SK-N-SH treated with all-trans-retinoic acid at 6 μM for 48 hours (cell line): ENCODE measurements around the gene INCENP.

ENCODE experiments used
- ATAC-seq: fragments of 200-7000 bp; cut with Tn5 transposase; 3 replicates; pipeline ENCODE4 v1.9.1; 2020; ENCODE audit warnings: mild to moderate bottlenecking, moderate library complexity
- ARNTL ChIP-seq: fragments of 450-650 bp; formaldehyde crosslinking; IDR thresholded peaks from 2 replicates; pipeline ENCODE4 v1.5.0; 2020; ENCODE audit warnings: low read depth, mild to moderate bottlenecking, moderate library complexity, borderline replicate concordance
- BACH2 ChIP-seq: fragments of 250-450 bp; sonication (Bioruptor Pico); IDR thresholded peaks from 2 replicates; pipeline ENCODE4 v1.9.0; 2021; ENCODE audit warnings: mild to moderate bottlenecking, borderline replicate concordance
- CSDC2 ChIP-seq: fragments of 250-450 bp; sonication (Bioruptor Pico); IDR thresholded peaks from 2 replicates; pipeline ENCODE4 v1.5.0; 2020; ENCODE audit warnings: mild to moderate bottlenecking, moderate library complexity
- ESRRG ChIP-seq: fragments of 250-450 bp; sonication (Bioruptor Pico); IDR thresholded peaks from 2 replicates; pipeline ENCODE4 v1.6.1; 2021; ENCODE audit warnings: mild to moderate bottlenecking
- GLIS3 ChIP-seq: fragments of 250-450 bp; sonication (Bioruptor Pico); IDR thresholded peaks from 2 replicates; pipeline ENCODE4 v1.5.0; 2020; ENCODE audit warnings: mild to moderate bottlenecking, moderate library complexity
- ISL1 ChIP-seq: fragments of 250-450 bp; sonication (Bioruptor Pico); IDR thresholded peaks from 2 replicates; pipeline ENCODE4 v2.1.2; 2022; ENCODE audit warnings: mild to moderate bottlenecking, moderate library complexity
- OSR1 ChIP-seq: fragments of 250-450 bp; sonication (Bioruptor Pico); IDR thresholded peaks from 2 replicates; pipeline ENCODE4 v1.8.0; 2022; ENCODE audit warnings: moderate library complexity, mild to moderate bottlenecking, inconsistent platforms
- PPARA ChIP-seq: fragments of 250-450 bp; sonication (Bioruptor Pico); IDR thresholded peaks from 2 replicates; pipeline ENCODE4 v1.5.0; 2020; ENCODE audit warnings: mild to moderate bottlenecking, borderline replicate concordance
- RARB ChIP-seq: fragments of 250-450 bp; sonication (Bioruptor Pico); IDR thresholded peaks from 2 replicates; pipeline ENCODE4 v1.8.0; 2021; ENCODE audit warnings: mild to moderate bottlenecking, moderate library complexity
- SNAI2 ChIP-seq: fragments of 250-450 bp; sonication (Bioruptor Pico); IDR thresholded peaks from 2 replicates; pipeline ENCODE4 v1.5.0; 2020; ENCODE audit warnings: mild to moderate bottlenecking, moderate library complexity
- ZC3H10 ChIP-seq: fragments of 250-450 bp; sonication (Bioruptor Pico); IDR thresholded peaks from 2 replicates; pipeline ENCODE4 v1.5.1; 2021; ENCODE audit warnings: mild to moderate bottlenecking, moderate library complexity
- ZFP3 ChIP-seq: fragments of 250-450 bp; sonication (Bioruptor Pico); IDR thresholded peaks from 2 replicates; pipeline ENCODE4 v1.5.0; 2020; ENCODE audit warnings: mild to moderate bottlenecking, moderate library complexity
- ZNF565 ChIP-seq: fragments of 450-650 bp; formaldehyde crosslinking; conservative IDR thresholded peaks from 2 replicates; pipeline ENCODE4 v1.5.0; 2020; ENCODE audit warnings: low read depth, mild to moderate bottlenecking, moderate library complexity
- ZNF70 ChIP-seq: fragments of 450-650 bp; formaldehyde crosslinking; IDR thresholded peaks from 2 replicates; pipeline ENCODE4 v1.5.0; 2020; ENCODE audit warnings: mild to moderate bottlenecking, moderate library complexity
- ZNF8 ChIP-seq: fragments of 450-650 bp; formaldehyde crosslinking; IDR thresholded peaks from 2 replicates; pipeline ENCODE4 v1.5.0; 2020; ENCODE audit warnings: mild to moderate bottlenecking, moderate library complexity
- TF ChIP-seq, protein P1 (sequence below): fragments of 250-450 bp; sonication (Bioruptor Pico); IDR thresholded peaks from 2 replicates; pipeline ENCODE4 v1.5.1; 2021; ENCODE audit warnings: mild to moderate bottlenecking, moderate library complexity
- TF ChIP-seq, protein P2 (sequence below): fragments of 250-450 bp; sonication (Bioruptor Pico); IDR thresholded peaks from 2 replicates; pipeline ENCODE4 v1.5.1; 2020; ENCODE audit warnings: low read depth, mild to moderate bottlenecking, moderate library complexity
- TF ChIP-seq, protein P3 (sequence below): fragments of 250-450 bp; sonication (Bioruptor Pico); IDR thresholded peaks from 2 replicates; pipeline ENCODE4 v1.8.0; 2021; ENCODE audit warnings: low read depth, mild to moderate bottlenecking, moderate library complexity, borderline replicate concordance

Gene INCENP

DNA sequence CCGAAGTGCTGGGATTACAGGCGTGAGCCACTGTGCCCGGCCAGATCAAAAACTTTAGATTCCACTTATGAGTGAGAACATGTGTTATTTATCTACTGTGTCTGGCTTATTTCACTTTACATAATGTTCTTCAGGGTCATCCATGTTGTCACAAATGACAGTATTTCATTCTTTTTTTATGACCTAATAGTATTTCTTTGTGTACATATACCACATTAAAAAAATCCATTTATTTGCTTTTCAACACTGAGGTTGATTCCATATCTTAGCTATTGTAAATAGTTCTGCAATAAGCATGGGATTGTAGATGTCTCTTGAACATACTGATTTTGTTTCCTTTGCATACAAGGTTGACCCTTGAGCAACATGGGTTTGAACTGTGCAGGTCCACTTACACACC, 53.0 kb downstream of the INCENP start:
- no peak for ATAC-seq
- TF ChIP-seq ZFP3 (CRISPR knock-in tag) (no peak), ZNF8 (CRISPR knock-in tag) (no peak), BACH2 (CRISPR knock-in tag) (no peak), ISL1 (CRISPR knock-in tag) (no peak), RARB (CRISPR knock-in tag) (no peak), GLIS3 (no peak), ZNF70 (CRISPR knock-in tag) (no peak), PPARA (no peak), ZC3H10 (CRISPR knock-in tag) (no peak), ZNF565 (CRISPR knock-in tag) (no peak)
- TF ChIP-seq, protein P1, sequence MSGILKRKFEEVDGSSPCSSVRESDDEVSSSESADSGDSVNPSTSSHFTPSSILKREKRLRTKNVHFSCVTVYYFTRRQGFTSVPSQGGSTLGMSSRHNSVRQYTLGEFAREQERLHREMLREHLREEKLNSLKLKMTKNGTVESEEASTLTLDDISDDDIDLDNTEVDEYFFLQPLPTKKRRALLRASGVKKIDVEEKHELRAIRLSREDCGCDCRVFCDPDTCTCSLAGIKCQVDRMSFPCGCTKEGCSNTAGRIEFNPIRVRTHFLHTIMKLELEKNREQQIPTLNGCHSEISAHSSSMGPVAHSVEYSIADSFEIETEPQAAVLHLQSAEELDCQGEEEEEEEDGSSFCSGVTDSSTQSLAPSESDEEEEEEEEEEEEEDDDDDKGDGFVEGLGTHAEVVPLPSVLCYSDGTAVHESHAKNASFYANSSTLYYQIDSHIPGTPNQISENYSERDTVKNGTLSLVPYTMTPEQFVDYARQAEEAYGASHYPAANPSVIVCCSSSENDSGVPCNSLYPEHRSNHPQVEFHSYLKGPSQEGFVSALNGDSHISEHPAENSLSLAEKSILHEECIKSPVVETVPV (CRISPR knock-in tag), result no peak
- TF ChIP-seq, protein P2, sequence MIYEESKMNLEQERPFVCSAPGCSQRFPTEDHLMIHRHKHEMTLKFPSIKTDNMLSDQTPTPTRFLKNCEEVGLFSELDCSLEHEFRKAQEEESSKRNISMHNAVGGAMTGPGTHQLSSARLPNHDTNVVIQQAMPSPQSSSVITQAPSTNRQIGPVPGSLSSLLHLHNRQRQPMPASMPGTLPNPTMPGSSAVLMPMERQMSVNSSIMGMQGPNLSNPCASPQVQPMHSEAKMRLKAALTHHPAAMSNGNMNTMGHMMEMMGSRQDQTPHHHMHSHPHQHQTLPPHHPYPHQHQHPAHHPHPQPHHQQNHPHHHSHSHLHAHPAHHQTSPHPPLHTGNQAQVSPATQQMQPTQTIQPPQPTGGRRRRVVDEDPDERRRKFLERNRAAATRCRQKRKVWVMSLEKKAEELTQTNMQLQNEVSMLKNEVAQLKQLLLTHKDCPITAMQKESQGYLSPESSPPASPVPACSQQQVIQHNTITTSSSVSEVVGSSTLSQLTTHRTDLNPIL, result no peak

DNA sequence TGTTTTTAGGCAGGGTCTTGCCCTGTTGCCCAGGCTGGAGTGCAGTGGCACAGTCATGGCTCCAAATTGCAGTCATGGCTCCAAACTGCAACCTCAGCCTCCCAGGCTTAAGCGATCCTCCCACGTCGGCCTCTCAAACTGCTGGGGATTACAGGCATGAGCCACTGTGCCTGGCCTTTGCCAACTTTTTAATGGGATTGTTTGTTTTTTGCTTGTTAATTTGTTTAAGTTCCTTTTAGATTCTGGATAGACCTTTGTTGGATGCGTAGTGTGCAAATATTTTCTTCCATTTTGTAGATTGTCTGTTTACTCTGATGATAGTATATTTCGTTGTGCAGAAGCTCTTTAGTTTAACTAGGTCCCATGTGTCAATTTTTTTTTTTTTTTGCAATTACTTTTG, 56.2 kb downstream of the INCENP start:
- no peak for TF ChIP-seq ZNF565 (CRISPR knock-in tag)
- TF ChIP-seq, protein P3, sequence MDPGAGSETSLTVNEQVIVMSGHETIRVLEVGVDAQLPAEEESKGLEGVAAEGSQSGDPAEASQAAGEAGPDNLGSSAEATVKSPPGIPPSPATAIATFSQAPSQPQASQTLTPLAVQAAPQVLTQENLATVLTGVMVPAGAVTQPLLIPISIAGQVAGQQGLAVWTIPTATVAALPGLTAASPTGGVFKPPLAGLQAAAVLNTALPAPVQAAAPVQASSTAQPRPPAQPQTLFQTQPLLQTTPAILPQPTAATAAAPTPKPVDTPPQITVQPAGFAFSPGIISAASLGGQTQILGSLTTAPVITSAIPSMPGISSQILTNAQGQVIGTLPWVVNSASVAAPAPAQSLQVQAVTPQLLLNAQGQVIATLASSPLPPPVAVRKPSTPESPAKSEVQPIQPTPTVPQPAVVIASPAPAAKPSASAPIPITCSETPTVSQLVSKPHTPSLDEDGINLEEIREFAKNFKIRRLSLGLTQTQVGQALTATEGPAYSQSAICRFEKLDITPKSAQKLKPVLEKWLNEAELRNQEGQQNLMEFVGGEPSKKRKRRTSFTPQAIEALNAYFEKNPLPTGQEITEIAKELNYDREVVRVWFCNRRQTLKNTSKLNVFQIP (CRISPR knock-in tag), result no peak
- no peak for ATAC-seq

DNA sequence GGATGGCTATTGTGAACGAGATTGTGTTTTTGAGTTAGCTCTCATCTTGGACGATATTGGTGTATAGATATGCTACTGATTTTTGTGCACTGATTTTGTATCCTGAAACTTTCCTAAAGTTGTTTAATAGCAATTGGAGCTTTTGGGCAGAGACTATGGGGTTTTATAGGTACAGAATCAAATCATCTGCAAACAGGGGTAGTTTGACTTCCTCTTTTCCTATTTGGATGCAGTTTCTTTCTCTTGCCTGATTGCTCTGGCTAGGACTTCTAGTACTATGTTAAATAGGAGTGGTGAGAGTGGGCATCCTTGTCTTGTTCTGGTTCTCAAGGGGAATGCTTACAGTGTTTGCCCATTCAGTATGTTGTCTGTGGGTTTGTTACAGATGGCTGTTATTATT, 57.3 kb downstream of the INCENP start:
- ATAC-seq, result no peak
- no peak for TF ChIP-seq BACH2 (CRISPR knock-in tag)
- TF ChIP-seq, all 23 proteins: peak for 0

DNA sequence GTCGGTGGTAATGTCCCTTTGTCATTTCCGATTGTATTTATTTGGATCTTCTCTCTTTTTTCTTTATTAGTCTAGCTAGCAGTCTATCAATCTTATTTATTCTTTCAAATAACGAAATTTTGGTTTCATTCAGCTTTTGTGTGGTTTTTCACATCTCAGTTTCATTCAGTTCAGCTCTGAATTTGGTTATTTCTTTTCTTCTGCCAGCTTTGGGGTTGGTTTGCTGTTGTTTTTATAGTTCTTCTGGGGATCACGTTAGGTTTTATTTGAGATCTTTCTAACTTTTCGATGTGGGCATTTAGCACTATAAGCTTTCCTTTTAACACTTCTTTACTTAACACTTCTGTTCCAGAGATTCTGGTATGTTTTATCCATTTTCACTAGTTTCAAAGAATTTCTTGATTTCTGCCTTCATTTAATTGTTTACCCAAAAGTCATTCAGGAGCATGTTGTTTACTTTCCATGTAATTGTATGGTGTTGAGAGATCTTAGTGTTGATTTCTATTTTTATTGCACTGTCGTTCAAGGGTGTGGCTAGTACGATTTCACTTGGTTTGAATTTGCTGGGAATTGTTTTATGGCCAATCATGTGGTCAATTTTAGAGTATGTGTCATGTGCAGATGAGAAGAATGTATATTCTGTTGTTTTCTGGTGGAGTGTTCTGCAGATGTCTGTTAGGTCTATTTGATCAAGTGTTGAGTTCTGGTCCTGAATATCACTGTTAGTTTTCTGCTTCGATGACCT, 58.5 kb downstream of the INCENP start:
- TF ChIP-seq PPARA, result no peak
- TF ChIP-seq CSDC2 (CRISPR knock-in tag), result no peak
- TF ChIP-seq SNAI2, result no peak
- TF ChIP-seq ZFP3 (CRISPR knock-in tag), result no peak
- TF ChIP-seq ESRRG, result no peak
- TF ChIP-seq, protein P3 (CRISPR knock-in tag), result no peak
- no peak for TF ChIP-seq ZNF70 (CRISPR knock-in tag)
- TF ChIP-seq ARNTL (CRISPR knock-in tag), result no peak
- TF ChIP-seq, protein P1 (CRISPR knock-in tag), result no peak
- TF ChIP-seq OSR1 (CRISPR knock-in tag), result no peak
- TF ChIP-seq, protein P2, result no peak
- no peak for TF ChIP-seq ZC3H10 (CRISPR knock-in tag)
- no peak for TF ChIP-seq RARB (CRISPR knock-in tag)
- no peak for TF ChIP-seq ZNF565 (CRISPR knock-in tag)
- TF ChIP-seq ZNF8 (CRISPR knock-in tag), result no peak
- TF ChIP-seq, all 23 proteins: peak for 0
- ATAC-seq, result no peak
